GM19463 (cell line): ENCODE data around the gene SMTN.

Experiments
- ATAC-seq: cut with Tn5 transposase; IDR thresholded peaks from one replicate; pipeline ENCODE4 v1.9.1; 2021; ENCODE audit warnings: mild to moderate bottlenecking, moderate library complexity; ENCODE audit not compliant: unreplicated experiment

SMTN gene

DNA sequence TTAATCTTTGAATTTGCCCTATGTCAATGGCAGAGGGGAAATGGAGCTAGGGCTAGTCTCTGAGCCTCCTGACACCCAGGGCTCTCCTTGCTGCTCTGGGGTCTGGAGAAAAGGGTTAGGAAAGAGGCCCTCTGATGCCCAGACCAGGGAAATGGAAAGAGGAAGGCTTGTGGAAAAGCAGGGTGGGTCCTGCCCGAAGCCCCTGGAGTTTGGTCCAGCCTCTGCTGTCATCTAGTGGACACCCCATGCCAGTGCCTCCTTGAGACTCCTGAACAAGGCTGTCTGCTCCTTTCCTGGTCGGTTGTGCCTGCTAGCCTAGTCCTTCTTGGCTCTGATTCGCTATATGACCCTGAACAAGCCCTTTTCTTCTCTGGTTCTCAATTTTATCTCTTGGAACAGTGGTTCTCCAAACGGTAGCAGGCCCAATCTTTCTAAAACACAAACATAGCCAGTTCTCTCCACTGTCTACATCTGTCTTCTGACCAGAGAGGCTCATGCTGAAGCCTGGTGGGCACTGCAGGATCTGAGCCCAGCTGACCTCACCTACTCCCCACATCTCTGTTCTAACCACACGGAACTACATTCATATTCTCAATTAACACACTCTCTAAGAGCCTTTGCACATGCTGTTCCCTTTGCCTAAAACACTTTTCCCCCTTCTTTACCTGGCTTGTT lies 68.0 kb downstream of the SMTN start:
- no peak for ATAC-seq

DNA sequence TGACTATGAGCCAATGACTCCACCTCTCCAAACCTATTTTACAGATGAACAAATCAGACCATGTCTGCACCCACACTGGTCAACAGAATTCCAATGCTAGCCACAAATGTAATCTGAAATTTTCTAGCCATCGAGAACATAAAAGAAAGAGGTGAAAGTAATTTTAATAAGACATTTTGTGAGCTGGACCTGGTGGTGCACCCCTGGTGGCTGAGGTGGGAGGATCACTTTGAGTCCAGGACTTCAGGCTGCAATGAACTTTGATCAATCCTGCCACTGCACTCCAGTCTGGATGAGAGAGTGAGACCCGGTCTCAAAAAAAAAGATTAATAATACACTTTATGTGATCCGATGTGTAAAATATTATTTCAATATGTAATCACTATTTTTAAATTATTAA lies 69.5 kb downstream of the SMTN start:
- no peak for ATAC-seq

DNA sequence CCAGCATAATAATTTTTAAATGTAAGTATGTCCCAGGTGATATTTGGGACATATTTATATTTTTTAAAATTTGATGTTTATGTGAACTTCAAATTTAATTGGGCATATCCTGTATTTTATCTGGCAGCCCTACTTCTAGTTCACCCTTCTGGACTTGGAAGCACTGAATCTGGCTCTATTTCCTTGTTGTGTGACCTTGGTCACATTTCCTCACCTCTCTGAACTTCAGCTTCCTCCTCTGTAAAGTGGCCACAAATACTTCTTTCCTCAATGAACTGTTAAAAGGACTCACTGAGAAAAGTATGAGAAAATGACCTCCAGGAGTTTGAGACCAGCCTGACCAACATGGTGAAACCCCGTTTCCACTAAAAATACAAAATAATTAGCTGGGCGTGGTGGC lies 70.8 kb downstream of the SMTN start:
- ATAC-seq = no peak

DNA sequence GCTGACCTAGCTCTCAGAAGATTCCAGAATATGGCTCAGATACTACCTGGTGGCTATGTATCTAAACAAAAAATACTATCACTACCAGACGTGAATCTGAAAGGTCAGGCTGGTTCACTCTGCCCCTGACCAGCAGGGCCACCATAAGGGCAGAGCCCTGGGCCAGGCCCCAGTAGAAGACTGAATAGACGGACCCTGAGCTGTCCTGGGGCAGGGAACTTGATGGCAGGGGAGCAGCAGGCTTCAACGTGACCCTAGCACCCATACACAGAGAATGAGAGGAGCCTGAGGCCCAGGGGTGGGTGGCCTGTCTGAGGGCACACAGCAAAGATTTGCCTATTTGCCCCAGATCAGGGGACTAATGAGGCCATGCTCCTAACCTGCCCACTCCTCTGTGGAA lies 72.2 kb downstream of the SMTN start:
- ATAC-seq = no peak
